Trophoblast cell (in vitro differentiated cells and primary cell): Measurements from ENCODE around the gene LRP2.

ENCODE experiments used
- DNase-seq, 2 donors: peaks; one replicate each; pipeline ENCODE4 v3.0.0-alpha.2; 2016
- H2AFZ ChIP-seq: 2 replicates; pipeline ENCODE4 v1.6.1; 2013; ENCODE audit warnings: low read length, moderate library complexity, mild to moderate bottlenecking; ENCODE audit not compliant: insufficient read depth, poor library complexity
- H2AK5ac ChIP-seq: 2 replicates; pipeline ENCODE4 v1.6.1; 2013; ENCODE audit warnings: mild to moderate bottlenecking, low read length
- H2BK120ac ChIP-seq: 2 replicates; pipeline ENCODE4 v1.6.1; 2013; ENCODE audit warnings: low read length, mild to moderate bottlenecking, moderate library complexity; ENCODE audit not compliant: insufficient read depth, poor library complexity
- H2BK12ac ChIP-seq: 2 replicates; pipeline ENCODE4 v1.6.1; 2013; ENCODE audit warnings: mild to moderate bottlenecking, low read length, moderate library complexity
- H2BK5ac ChIP-seq: 2 replicates; pipeline ENCODE4 v1.6.1; 2013; ENCODE audit warnings: low read length, low read depth, moderate library complexity, mild to moderate bottlenecking; ENCODE audit not compliant: poor library complexity
- H3K14ac ChIP-seq: 2 replicates; pipeline ENCODE4 v1.6.1; 2013; ENCODE audit warnings: mild to moderate bottlenecking, low read length
- H3K18ac ChIP-seq: 2 replicates; pipeline ENCODE4 v1.6.1; 2013; ENCODE audit warnings: mild to moderate bottlenecking, low read length
- H3K23ac ChIP-seq: 2 replicates; pipeline ENCODE4 v1.6.1; 2013; ENCODE audit warnings: low read length
- H3K27ac ChIP-seq: 2 replicates; pipeline ENCODE4 v1.5.1; 2013; ENCODE audit warnings: low read depth, mild to moderate bottlenecking, inconsistent platforms, low read length, moderate library complexity
- H3K27me3 ChIP-seq: 2 replicates; pipeline ENCODE4 v1.6.1; 2013; ENCODE audit warnings: inconsistent platforms, mild to moderate bottlenecking, low read length, moderate library complexity; ENCODE audit not compliant: insufficient read depth
- H3K36me3 ChIP-seq, 2 experiments: 1 replicate in 1 of 2; 2 replicates in 1 of 2; pipeline ENCODE4 v1.6.1; 2013; ENCODE audit warnings: low read length in 2 of 2, mild to moderate bottlenecking in 2 of 2, moderate library complexity in 1 of 2; ENCODE audit not compliant: insufficient read depth in 2 of 2, control insufficient read depth in 1 of 2
- H3K4ac ChIP-seq: 2 replicates; pipeline ENCODE4 v1.6.1; 2013; ENCODE audit warnings: low read depth, mild to moderate bottlenecking, low read length, moderate library complexity
- H3K4me1 ChIP-seq, 2 experiments: 1 replicate in 1 of 2; 2 replicates in 1 of 2; pipeline ENCODE4 v1.6.1; 2013; ENCODE audit warnings: low read length in 2 of 2, mild to moderate bottlenecking in 2 of 2, moderate library complexity in 1 of 2; ENCODE audit not compliant: insufficient read depth in 2 of 2, control insufficient read depth in 1 of 2
- H3K4me2 ChIP-seq: 2 replicates; pipeline ENCODE4 v1.6.1; 2013; ENCODE audit warnings: inconsistent platforms, mild to moderate bottlenecking, low read length, moderate library complexity
- H3K4me3 ChIP-seq: 2 replicates; pipeline ENCODE4 v1.5.1; 2013; ENCODE audit warnings: mild to moderate bottlenecking, low read depth, low read length, inconsistent platforms
- H3K79me1 ChIP-seq: one replicate; pipeline ENCODE4 v1.6.1; 2013; ENCODE audit warnings: low read length
- H3K79me2 ChIP-seq: 2 replicates; pipeline ENCODE4 v1.6.1; 2013; ENCODE audit warnings: low read length, mild to moderate bottlenecking; ENCODE audit not compliant: control insufficient read depth, insufficient read depth, poor library complexity
- H3K9ac ChIP-seq: 2 replicates; pipeline ENCODE4 v1.6.1; 2013; ENCODE audit warnings: mild to moderate bottlenecking, low read length
- H3K9me3 ChIP-seq: 2 replicates; pipeline ENCODE4 v1.6.1; 2013; ENCODE audit warnings: low read depth, mild to moderate bottlenecking, control low read depth, inconsistent platforms, low read length; ENCODE audit not compliant: insufficient read depth
- H4K12ac ChIP-seq: 2 replicates; pipeline ENCODE4 v1.6.1; 2013; ENCODE audit warnings: low read depth, mild to moderate bottlenecking, low read length, moderate library complexity
- H4K8ac ChIP-seq: 2 replicates; pipeline ENCODE4 v1.6.1; 2013; ENCODE audit warnings: low read depth, mild to moderate bottlenecking, low read length, moderate library complexity
- H4K91ac ChIP-seq: one replicate; pipeline ENCODE4 v1.6.1; 2013; ENCODE audit warnings: low read depth, mild to moderate bottlenecking, low read length, moderate library complexity
- WGBS: extraction: QIAGEN DNeasy Blood & Tissue Kit; methylation state at CpG from one replicate; pipeline ENCODE4 v1.1.7; 2013; ENCODE audit warnings: missing lambda C conversion rate; ENCODE audit not compliant: insufficient read length, insufficient coverage; ENCODE audit errors: extremely low coverage; 5-methylcytosine and 5-hydroxymethylcytosine counted together

The LRP2 gene

GRCh38 chr2:169386722-169387121 is 24.4 kb upstream of the LRP2 start:
- Histone ChIP-seq H2BK120ac (no peak overlapping the region), H4K91ac (no peak overlapping the region), H4K12ac (no peak overlapping the region), H2AFZ (no peak overlapping the region), H2BK12ac (no peak overlapping the region), H3K4ac (no peak overlapping the region), H3K27me3 (no peaks in the 10 kb centered on the region), H3K27ac (no peak overlapping the region), H3K18ac (no peak overlapping the region), H3K36me3 (no peaks in the 10 kb centered on the region), H3K23ac (no peak overlapping the region), H2BK5ac (no peak overlapping the region), H3K79me2 (no peaks in the 10 kb centered on the region), H3K4me2 (no peak overlapping the region), H2AK5ac (no peak overlapping the region), H3K4me3 (no peak overlapping the region), H3K9ac (no peak overlapping the region), H4K8ac (no peak overlapping the region), H3K79me1 (no peaks in the 10 kb centered on the region), H3K4me1 (no peaks in the 10 kb centered on the region), H3K9me3 (no peaks in the 10 kb centered on the region), H3K14ac (no peak overlapping the region)
- WGBS: no CpG with 5 or more reads among the region's 2 CpGs
- no peak for DNase-seq

DNA sequence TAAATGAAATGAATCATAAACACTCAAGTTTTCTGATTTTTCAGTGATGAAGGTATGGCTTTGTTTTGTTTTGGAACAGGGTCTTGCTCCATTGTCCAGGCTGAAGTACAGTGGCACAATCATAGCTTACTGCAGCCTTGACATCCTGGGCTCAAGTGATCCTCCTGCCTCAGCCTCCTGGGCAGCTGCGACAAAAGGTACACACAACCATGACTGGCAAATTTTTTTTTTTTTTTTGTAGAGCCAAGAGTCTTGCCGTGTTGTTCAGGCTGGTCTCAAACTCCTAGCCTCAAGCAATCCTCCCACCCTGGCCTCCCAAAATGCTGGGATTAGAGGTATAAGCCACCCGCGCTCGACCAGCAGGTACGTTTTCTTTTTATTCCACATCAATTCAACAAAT is 22.5 kb upstream of the LRP2 start:
- DNase-seq: no peak
- H3K79me2 ChIP-seq: no peaks in the 10 kb centered on the region
- no peak overlapping the region for H3K23ac ChIP-seq
- H2AFZ ChIP-seq: no peak overlapping the region
- no peaks in the 10 kb centered on the region for H3K27me3 ChIP-seq
- no peak overlapping the region for H3K4ac ChIP-seq
- no CpG with 5 or more reads among the region's 6 CpGs for WGBS
- no peak overlapping the region for H2BK12ac ChIP-seq
- H3K4me1 ChIP-seq: no peaks in the 10 kb centered on the region
- no peak overlapping the region for H3K14ac ChIP-seq
- no peaks in the 10 kb centered on the region for H3K36me3 ChIP-seq
- no peak overlapping the region for H3K4me2 ChIP-seq
- H4K8ac ChIP-seq: no peak overlapping the region
- H2BK120ac ChIP-seq: no peak overlapping the region
- no peak overlapping the region for H3K18ac ChIP-seq
- H2AK5ac ChIP-seq: no peak overlapping the region
- H2BK5ac ChIP-seq: no peak overlapping the region
- no peaks in the 10 kb centered on the region for H3K9me3 ChIP-seq
- H3K27ac ChIP-seq: no peak overlapping the region
- no peak overlapping the region for H3K4me3 ChIP-seq
- no peak overlapping the region for H3K9ac ChIP-seq
- no peak overlapping the region for H4K91ac ChIP-seq
- H3K79me1 ChIP-seq: no peaks in the 10 kb centered on the region
- no peak overlapping the region for H4K12ac ChIP-seq

DNA sequence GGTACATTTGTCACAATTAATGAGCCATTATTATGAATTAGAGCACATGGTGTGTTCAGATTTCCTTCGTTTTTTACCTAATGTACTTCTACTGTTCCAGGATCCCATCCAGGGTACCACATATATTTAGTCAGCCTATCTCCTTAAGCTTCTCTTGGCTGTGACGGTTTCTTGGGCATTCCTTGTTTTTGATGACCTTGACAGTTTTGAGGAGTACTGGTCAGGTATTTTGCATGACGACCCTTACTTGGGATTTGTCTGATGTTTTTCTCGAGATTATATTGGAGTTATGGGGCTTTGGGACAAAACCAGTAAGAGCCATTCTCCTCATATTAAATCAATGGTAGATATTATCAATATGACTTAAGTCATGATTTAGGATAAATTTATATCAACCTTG is 10.2 kb upstream of the LRP2 start:
- Histone ChIP-seq H4K12ac (no peak overlapping the region), H3K14ac (no peak overlapping the region), H2AFZ (no peak overlapping the region), H2AK5ac (no peak overlapping the region), H3K9me3 (no peaks in the 10 kb centered on the region), H3K27me3 (no peaks in the 10 kb centered on the region), H3K79me2 (no peaks in the 10 kb centered on the region), H3K4me1 (no peaks in the 10 kb centered on the region), H3K23ac (no peak overlapping the region), H3K36me3 (no peaks in the 10 kb centered on the region), H3K4me3 (no peak overlapping the region), H2BK12ac (no peak overlapping the region), H3K9ac (no peak overlapping the region), H4K91ac (no peak overlapping the region), H3K4ac (no peak overlapping the region), H2BK120ac (no peak overlapping the region), H2BK5ac (no peak overlapping the region), H3K79me1 (no peaks in the 10 kb centered on the region), H4K8ac (no peak overlapping the region), H3K27ac (no peak overlapping the region), H3K4me2 (no peak overlapping the region), H3K18ac (no peak overlapping the region)
- no peak for DNase-seq
- no CpG with 5 or more reads among the region's 4 CpGs for WGBS

DNA sequence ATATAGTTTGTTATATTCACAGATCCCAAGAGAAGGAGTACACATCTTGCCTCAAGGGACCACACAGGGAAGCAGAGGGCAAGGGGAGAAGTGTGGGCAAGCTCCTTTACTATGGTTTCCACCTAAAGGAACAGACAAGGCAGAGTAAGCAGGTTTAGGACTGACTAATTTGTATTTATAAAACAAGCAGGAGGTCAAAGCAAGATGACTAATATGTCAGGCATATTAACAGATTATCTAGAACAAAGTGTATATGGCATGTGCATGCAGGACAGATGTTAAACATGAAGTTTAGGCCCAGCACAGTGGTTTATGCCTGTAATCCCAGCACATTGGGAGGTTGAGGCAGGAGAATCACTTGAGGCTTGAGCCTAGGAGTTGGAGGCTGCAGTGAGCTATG is 3.7 kb upstream of the LRP2 start:
- no peak for DNase-seq
- Histone ChIP-seq H3K27ac (no peak overlapping the region), H4K91ac (no peak overlapping the region)

More for the DNA sequence above, 3.7 kb upstream of the LRP2 start:
- Histone ChIP-seq H2AFZ (no peak overlapping the region), H3K4me1 (peaks cover 19 to 22% of the 10 kb centered on the region in 2 experiments), H3K14ac (no peak overlapping the region), H3K36me3 (no peaks in the 10 kb centered on the region), H3K27me3 (peaks cover 16% of the 10 kb centered on the region), H2BK12ac (no peak overlapping the region), H4K8ac (no peak overlapping the region), H3K18ac (no peak overlapping the region), H2BK120ac (no peak overlapping the region), H2BK5ac (no peak overlapping the region), H3K4me2 (no peak overlapping the region), H4K12ac (no peak overlapping the region), H3K9me3 (peaks cover 2% of the 10 kb centered on the region), H3K4me3 (no peak overlapping the region), H2AK5ac (no peak overlapping the region), H3K9ac (no peak overlapping the region), H3K4ac (no peak overlapping the region), H3K79me2 (no peaks in the 10 kb centered on the region), H3K23ac (no peak overlapping the region), H3K79me1 (peaks cover 3% of the 10 kb centered on the region)
